Purkinje cell (primary cell): ENCODE results near the gene ALG1. TPM values are rescaled to one million over a fixed set of nuclear protein-coding genes. Genes with fewer than 3 reads are reported as not detected.

Experiments
- polyA plus RNA-seq: library from polyadenylated mRNA; unstranded; fragments of >200 nt; fragmentation: Nextera tagmentation; gene quantifications from 2 replicates; pipeline ENCODE4 v1.2.1, GENCODE V29; 2014

The ALG1 gene, protein sequence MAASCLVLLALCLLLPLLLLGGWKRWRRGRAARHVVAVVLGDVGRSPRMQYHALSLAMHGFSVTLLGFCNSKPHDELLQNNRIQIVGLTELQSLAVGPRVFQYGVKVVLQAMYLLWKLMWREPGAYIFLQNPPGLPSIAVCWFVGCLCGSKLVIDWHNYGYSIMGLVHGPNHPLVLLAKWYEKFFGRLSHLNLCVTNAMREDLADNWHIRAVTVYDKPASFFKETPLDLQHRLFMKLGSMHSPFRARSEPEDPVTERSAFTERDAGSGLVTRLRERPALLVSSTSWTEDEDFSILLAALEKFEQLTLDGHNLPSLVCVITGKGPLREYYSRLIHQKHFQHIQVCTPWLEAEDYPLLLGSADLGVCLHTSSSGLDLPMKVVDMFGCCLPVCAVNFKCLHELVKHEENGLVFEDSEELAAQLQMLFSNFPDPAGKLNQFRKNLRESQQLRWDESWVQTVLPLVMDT
- polyA plus RNA-seq = 1.3 and 4.0 TPM in 2 replicates

GRCh38 chr16:5071681-5072333 is at the start of gene ALG1:
Gene ALG1, plus strand, starts transcription at chr16:5071843. Its CDS starts 7 bp downstream, at chr16:5071850.

GRCh38 chr16:5033256-5034166 is 38.1 kb upstream of the ALG1 start, which contains the start of gene NAGPA:
Gene NAGPA, minus strand, starts transcription at chr16:5033935. Its CDS starts 21 bp downstream, at chr16:5033914.

GRCh38 chr16:5065813-5066212 is 5.8 kb upstream of the ALG1 start, which contains the start of gene C16orf89:
Gene C16orf89, minus strand, starts transcription at chr16:5065956. Its CDS starts 48 bp downstream, at chr16:5065908.

GRCh38 chr16:5097470-5098220 is 26.0 kb downstream of the ALG1 start, which contains the start of gene EEF2KMT:
Gene EEF2KMT, minus strand, starts transcription at chr16:5097795. Its CDS starts 56 bp downstream, at chr16:5097739.

Other genes starting within 250 kb of the ALG1 start
- 20.4 and 37.1 TPM in 2 replicates for gene GLYR1, start 224.6 kb upstream of the ALG1 start, polyA plus RNA-seq
- gene UBN1, start 224.4 kb upstream of the ALG1 start, polyA plus RNA-seq = 0.97 and 3.4 TPM in 2 replicates
- 0.13 and 1.9 TPM in 2 replicates for gene PPL, start 134.7 kb upstream of the ALG1 start, polyA plus RNA-seq
- 0.55 and 1.8 TPM in 2 replicates for gene SEC14L5, start 113.5 kb upstream of the ALG1 start, polyA plus RNA-seq
- 1.9 and 10.8 TPM in 2 replicates for gene NAGPA, start 37.9 kb upstream of the ALG1 start, polyA plus RNA-seq
- 3.8 and 5.6 TPM in 2 replicates for gene C16orf89, start 5.9 kb upstream of the ALG1 start, polyA plus RNA-seq
- 2.6 and 4.1 TPM in 2 replicates for gene EEF2KMT, start 26.0 kb downstream of the ALG1 start, polyA plus RNA-seq